VCaP (cell line): ENCODE results near the gene CRIM1.

Experiments
- H3K27ac ChIP-seq: fragments of 450-650 bp; 2 replicates; pipeline ENCODE4 v1.5.1; 2017
- CTCF ChIP-seq: fragments of 450-650 bp; conservative IDR thresholded peaks from 2 replicates; pipeline ENCODE4 v1.5.1; 2017; ENCODE audit warnings: mild to moderate bottlenecking, moderate library complexity

Gene CRIM1

GRCh38 chr2:36574560-36574959 is 219.0 kb downstream of the CRIM1 start:
- H3K27ac ChIP-seq = no peak overlapping the region
- no peak for TF ChIP-seq CTCF

- no peak overlapping the region for H3K27ac ChIP-seq
Measured at GRCh38 chr2:36577884-36578283, 222.3 kb downstream of the CRIM1 start.

GRCh38 chr2:36578343-36579296 is 223.0 kb downstream of the CRIM1 start:
- no peak overlapping the region for H3K27ac ChIP-seq
- no peak for TF ChIP-seq CTCF

More at GRCh38 chr2:36577884-36578283, 222.3 kb downstream of the CRIM1 start:
- no peak for TF ChIP-seq CTCF

GRCh38 chr2:36579297-36579664 is 223.7 kb downstream of the CRIM1 start:
- no peak for TF ChIP-seq CTCF
- H3K27ac ChIP-seq = no peak overlapping the region

GRCh38 chr2:36582538-36582937 is 227.0 kb downstream of the CRIM1 start:
- H3K27ac ChIP-seq = no peak overlapping the region
- no peak for TF ChIP-seq CTCF

GRCh38 chr2:36582951-36583350 is 227.4 kb downstream of the CRIM1 start:
- no peak for TF ChIP-seq CTCF
- H3K27ac ChIP-seq = no peak overlapping the region

- TF ChIP-seq CTCF = no peak
- H3K27ac ChIP-seq = no peak overlapping the region
Measured at GRCh38 chr2:36584148-36584794, 228.7 kb downstream of the CRIM1 start.
